Breast epithelium (tissue), 4 donors: ENCODE results near the gene CT47C1. TPM values are rescaled to one million over a fixed set of nuclear protein-coding genes. Genes with fewer than 3 reads are reported as not detected.

Source experiments
- DNase-seq, 2 donors: peaks; one replicate each; pipeline ENCODE4 v3.0.0-alpha.2; 2019; ENCODE audit warnings: low spot score in 2 of 2
- H3K27ac ChIP-seq, 2 donors: fragments of 200-600 bp; sonication (generic) in 1 of 2; one replicate each; pipeline ENCODE4 v1.5.1; 2016 to 2019; ENCODE audit warnings: mild to moderate bottlenecking in 1 of 2
- H3K27me3 ChIP-seq, 2 donors: fragments of 200-600 bp; sonication (generic) in 1 of 2; one replicate each; pipeline versions ENCODE4 v1.5.1 to v1.6.0; 2017 to 2019; ENCODE audit warnings: control low read depth in 1 of 2, mild to moderate bottlenecking in 1 of 2
- H3K36me3 ChIP-seq: fragments of 200-600 bp; one replicate; pipeline ENCODE4 v1.5.1; 2019
- H3K4me1 ChIP-seq, 2 donors: fragments of 200-600 bp; sonication (generic); one replicate each; pipeline ENCODE4 v1.5.1; 2016 to 2019; ENCODE audit warnings: control low read depth in 1 of 2
- H3K4me3 ChIP-seq, 3 donors: fragments of 200-600 bp; sonication (generic); 1 replicate in 2 of 3; 2 replicates in 1 of 3; pipeline ENCODE4 v1.5.1; 2016 to 2019; ENCODE audit warnings: mild to moderate bottlenecking in 3 of 3, moderate library complexity in 2 of 3
- H3K9me3 ChIP-seq, 2 donors: fragments of 200-600 bp; sonication (generic) in 1 of 2; one replicate each; pipeline ENCODE4 v1.5.1; 2016 to 2019; ENCODE audit warnings: control low read depth in 1 of 2
- POLR2A ChIP-seq: fragments of 450-650 bp; IDR thresholded peaks from one replicate; pipeline ENCODE4 v1.6.1; 2016; ENCODE audit warnings: antibody characterized with exemption, mild to moderate bottlenecking, moderate library complexity
- POLR2AphosphoS5 ChIP-seq, 3 donors: sonication (generic); formaldehyde crosslinking; IDR thresholded peaks; one replicate each; pipeline ENCODE4 v1.6.1; 2017; ENCODE audit warnings: antibody characterized with exemption in 3 of 3
- intact Hi-C: fragments of 100-400 bp; cut with DNase I; formaldehyde crosslinking; loops from one replicate; pipeline ENCODE4 v1.15.1; 2023; ENCODE audit warnings: low total_unique reads
- total RNA-seq, 3 donors: library from RNA; depleted of rRNA; stranded (reverse); fragments of >200 nt; gene quantifications; one replicate each; pipeline ENCODE4 v1.1.0, GENCODE V29; 2016
- TF ChIP-seq, protein P1 (sequence below), 3 donors: fragments of 450-650 bp; IDR thresholded peaks; one replicate each; pipeline ENCODE4 v1.5.1; 2016 to 2017; ENCODE audit warnings: antibody characterized with exemption in 3 of 3, mild to moderate bottlenecking in 3 of 3, moderate library complexity in 3 of 3

Gene CT47C1
- total RNA-seq, 3 donors from 2014 or later: not detected

DNA sequence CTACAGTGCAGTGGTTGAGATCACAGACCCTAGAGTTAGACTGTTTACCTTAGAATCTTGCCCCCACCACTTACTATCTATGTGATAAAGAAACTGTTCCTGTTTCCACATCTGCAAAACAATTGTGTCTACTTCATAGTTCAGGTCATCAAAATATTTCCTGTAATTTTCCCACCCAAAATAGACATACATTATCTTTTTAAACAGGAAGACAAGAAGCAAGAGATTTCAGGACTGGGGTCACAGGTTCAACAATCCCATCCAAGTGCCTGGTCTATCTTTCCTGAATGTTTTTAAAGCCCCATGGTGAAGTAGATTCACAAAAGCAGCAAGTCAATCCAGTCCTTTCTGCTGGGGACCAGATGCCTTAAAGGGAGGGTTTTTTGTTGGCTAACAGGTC is 41.8 kb upstream of the CT47C1 start:
- TF ChIP-seq POLR2AphosphoS5 (IDR thresholded peaks at IDR 0.05): no peak
- TF ChIP-seq, protein P1, sequence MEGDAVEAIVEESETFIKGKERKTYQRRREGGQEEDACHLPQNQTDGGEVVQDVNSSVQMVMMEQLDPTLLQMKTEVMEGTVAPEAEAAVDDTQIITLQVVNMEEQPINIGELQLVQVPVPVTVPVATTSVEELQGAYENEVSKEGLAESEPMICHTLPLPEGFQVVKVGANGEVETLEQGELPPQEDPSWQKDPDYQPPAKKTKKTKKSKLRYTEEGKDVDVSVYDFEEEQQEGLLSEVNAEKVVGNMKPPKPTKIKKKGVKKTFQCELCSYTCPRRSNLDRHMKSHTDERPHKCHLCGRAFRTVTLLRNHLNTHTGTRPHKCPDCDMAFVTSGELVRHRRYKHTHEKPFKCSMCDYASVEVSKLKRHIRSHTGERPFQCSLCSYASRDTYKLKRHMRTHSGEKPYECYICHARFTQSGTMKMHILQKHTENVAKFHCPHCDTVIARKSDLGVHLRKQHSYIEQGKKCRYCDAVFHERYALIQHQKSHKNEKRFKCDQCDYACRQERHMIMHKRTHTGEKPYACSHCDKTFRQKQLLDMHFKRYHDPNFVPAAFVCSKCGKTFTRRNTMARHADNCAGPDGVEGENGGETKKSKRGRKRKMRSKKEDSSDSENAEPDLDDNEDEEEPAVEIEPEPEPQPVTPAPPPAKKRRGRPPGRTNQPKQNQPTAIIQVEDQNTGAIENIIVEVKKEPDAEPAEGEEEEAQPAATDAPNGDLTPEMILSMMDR (IDR thresholded peaks at IDR 0.05): no peak
- TF ChIP-seq POLR2A: no peak
- intact Hi-C loops: no loop called here
- Histone ChIP-seq H3K4me3 (no peak overlapping the region), H3K4me1 (no peaks in the 10 kb centered on the region), H3K27ac (no peak overlapping the region), H3K9me3 (peaks cover 0 to 22% of the 10 kb centered on the region in 2 donors), H3K36me3 (no peaks in the 10 kb centered on the region), H3K27me3 (peaks cover 0 to 11% of the 10 kb centered on the region in 2 donors)
- DNase-seq: no peak

DNA sequence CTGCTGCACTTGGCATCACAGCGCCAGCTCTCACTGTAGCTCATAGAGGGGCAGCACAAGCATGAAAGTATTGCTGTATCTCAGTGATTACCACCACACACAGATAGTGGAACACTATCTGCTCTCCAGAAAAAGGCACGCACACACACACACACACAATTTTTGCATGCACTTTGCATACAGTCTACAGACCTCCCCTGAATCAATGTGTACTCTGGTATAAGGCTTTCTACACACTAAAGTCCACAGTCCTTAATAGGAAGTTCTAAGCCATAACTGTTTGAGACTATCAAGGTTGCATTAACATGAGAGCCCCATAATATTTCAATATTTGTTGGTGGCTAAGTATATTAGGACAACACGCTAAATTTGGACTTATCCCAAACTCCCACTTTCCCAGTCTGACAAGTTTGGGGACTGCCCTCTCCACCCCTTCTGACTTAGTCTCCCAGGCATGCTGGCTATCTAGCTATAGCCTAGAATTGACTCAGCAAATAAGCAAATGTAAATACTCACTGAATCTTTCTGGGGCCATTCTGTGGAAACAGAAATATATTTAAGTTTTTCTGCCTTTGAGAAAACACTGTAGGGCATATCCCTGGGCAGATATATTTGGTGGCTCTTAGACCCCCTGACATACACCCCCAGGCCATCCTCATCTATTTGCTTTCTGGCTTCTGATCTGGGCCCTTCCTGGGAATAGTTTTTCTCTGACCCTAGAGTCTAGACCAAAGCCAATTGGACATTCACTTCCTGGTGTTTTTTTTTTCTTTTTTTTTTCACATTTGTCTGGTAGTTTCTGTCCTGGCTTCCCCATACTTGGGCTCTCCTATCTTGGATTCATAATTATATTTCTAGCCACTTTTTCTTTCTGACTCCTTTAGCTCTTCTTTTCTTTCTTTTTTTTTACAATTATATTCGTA is 36.4 kb upstream of the CT47C1 start:
- Histone ChIP-seq H3K36me3 (no peaks in the 10 kb centered on the region), H3K9me3 (peaks cover 0 to 12% of the 10 kb centered on the region in 2 donors), H3K4me1 (no peaks in the 10 kb centered on the region), H3K4me3 (no peak overlapping the region), H3K27me3 (peaks cover 0 to 11% of the 10 kb centered on the region in 2 donors), H3K27ac (no peak overlapping the region)
- TF ChIP-seq POLR2AphosphoS5 (IDR thresholded peaks at IDR 0.05) (no peak), POLR2A (no peak)
- TF ChIP-seq, protein P1 (IDR thresholded peaks at IDR 0.05): no peak
- no peak for DNase-seq
- intact Hi-C loops: no loop called here

DNA sequence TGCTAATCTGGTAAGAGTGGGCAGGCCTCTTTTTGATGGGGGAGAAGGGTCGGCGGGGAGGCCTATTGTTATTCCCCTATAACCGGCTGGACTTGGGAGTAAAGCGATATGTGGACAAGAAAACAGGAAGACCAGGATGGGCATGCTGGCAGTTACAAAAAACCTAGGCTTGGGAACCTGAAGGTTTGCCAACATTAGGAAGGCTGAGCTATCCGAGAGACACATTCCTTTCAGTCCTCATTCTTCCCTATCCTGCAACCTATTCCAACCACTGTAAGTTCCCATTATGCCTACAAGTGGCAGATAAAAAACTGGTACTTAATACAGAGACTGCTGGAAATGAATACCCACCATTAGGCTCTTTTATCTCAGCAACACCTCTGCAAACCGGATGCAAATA is 32.4 kb upstream of the CT47C1 start:
- H3K27me3 ChIP-seq: no peaks in the 10 kb centered on the region
- H3K4me3 ChIP-seq: no peak overlapping the region
- TF ChIP-seq, protein P1 (IDR thresholded peaks at IDR 0.05): no peak
- TF ChIP-seq POLR2A: no peak
- no peak for TF ChIP-seq POLR2AphosphoS5 (IDR thresholded peaks at IDR 0.05)
- no peaks in the 10 kb centered on the region for H3K9me3 ChIP-seq
- intact Hi-C loops: no loop called here
- H3K4me1 ChIP-seq: no peaks in the 10 kb centered on the region
- peak overlapping the region; percentile 69 to 89 for H3K27ac ChIP-seq
- H3K36me3 ChIP-seq: no peaks in the 10 kb centered on the region
- DNase-seq: no peak

DNA sequence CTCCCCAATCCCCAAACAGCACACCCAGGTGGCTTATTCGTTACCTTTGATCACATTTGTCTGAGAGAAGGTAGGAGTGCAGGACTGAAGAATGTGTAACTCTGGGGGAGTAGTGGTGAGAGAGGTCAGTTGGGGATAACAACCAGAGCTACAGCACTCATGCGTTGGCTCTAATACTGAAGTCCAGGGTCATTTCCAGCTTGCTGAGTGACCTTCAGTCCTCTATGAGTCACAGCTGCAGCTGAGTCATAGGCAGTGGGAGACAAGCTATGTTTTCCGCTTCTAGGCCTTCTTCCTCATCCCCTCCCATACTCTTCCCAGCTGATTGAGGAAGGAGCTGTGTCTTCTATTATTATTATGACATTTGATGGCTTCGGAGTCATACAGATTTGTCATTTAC is 31.6 kb upstream of the CT47C1 start:
- Histone ChIP-seq H3K4me3 (no peak overlapping the region), H3K27me3 (peaks cover 0 to 2% of the 10 kb centered on the region in 2 donors), H3K27ac (peak overlapping the region; percentile 69 to 89), H3K4me1 (no peaks in the 10 kb centered on the region), H3K36me3 (no peaks in the 10 kb centered on the region), H3K9me3 (no peaks in the 10 kb centered on the region)
- DNase-seq: peak in 1 of 2 donors; percentile 19
- intact Hi-C loops: no loop called here
- TF ChIP-seq, protein P1 (IDR thresholded peaks at IDR 0.05): no peak
- no peak for TF ChIP-seq POLR2AphosphoS5 (IDR thresholded peaks at IDR 0.05)
- no peak for TF ChIP-seq POLR2A

DNA sequence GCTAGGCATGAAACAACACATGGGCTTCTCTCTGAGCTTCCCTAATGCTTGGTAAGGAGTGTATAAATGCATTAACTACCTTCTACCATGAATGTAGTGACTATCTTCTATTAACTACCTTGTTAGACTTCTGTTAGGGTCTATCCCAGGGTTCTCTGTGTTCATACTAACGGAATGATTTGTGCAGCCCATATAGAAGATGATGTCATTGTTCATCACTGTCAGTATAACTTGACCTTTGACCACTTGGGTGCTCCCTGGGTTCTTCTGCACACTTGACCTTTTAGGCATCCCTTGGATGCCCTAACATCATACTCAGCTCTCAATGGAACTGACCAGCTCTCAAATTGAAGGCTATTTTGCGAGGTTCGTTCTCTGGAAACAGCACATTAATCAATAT is 30.8 kb upstream of the CT47C1 start:
- TF ChIP-seq POLR2AphosphoS5 (IDR thresholded peaks at IDR 0.05) (no peak), POLR2A (no peak)
- TF ChIP-seq, protein P1 (IDR thresholded peaks at IDR 0.05): no peak
- no peaks in the 10 kb centered on the region for H3K4me1 ChIP-seq
- H3K27me3 ChIP-seq: peaks cover 0 to 2% of the 10 kb centered on the region in 2 donors
- intact Hi-C loops: no loop called here
- H3K27ac ChIP-seq: peak overlapping the region; percentile 69 to 89
- H3K36me3 ChIP-seq: no peaks in the 10 kb centered on the region
- H3K9me3 ChIP-seq: no peaks in the 10 kb centered on the region
- no peak for DNase-seq
- no peak overlapping the region for H3K4me3 ChIP-seq
